Glomerular endothelial cell (primary cell): Measurements from ENCODE around the gene NFXL1. TPM values are rescaled to one million over a fixed set of nuclear protein-coding genes. Genes with fewer than 3 reads are reported as not detected.
A peak's percentile ranks its signal among the peaks of the same experiment; 100 is the strongest.
"Not testable (repeated sequence)": the region's sequence is repeated elsewhere in the genome, so short reads cannot be mapped to it uniquely, and the experiment has no call there.

ENCODE experiments used
- DNase-seq: peaks from one replicate; pipeline ENCODE4 v3.0.0-alpha.2; 2011; ENCODE audit warnings: low read depth, low spot score; ENCODE audit errors: extremely low read depth
- total RNA-seq: library from RNA; depleted of rRNA; stranded (reverse); fragments of >200 nt; gene quantifications from 2 replicates; pipeline ENCODE4 v1.2.3, GENCODE V29; 2015

NFXL1 gene
- total RNA-seq, result 4.2 and 9.9 TPM in 2 replicates

DNA sequence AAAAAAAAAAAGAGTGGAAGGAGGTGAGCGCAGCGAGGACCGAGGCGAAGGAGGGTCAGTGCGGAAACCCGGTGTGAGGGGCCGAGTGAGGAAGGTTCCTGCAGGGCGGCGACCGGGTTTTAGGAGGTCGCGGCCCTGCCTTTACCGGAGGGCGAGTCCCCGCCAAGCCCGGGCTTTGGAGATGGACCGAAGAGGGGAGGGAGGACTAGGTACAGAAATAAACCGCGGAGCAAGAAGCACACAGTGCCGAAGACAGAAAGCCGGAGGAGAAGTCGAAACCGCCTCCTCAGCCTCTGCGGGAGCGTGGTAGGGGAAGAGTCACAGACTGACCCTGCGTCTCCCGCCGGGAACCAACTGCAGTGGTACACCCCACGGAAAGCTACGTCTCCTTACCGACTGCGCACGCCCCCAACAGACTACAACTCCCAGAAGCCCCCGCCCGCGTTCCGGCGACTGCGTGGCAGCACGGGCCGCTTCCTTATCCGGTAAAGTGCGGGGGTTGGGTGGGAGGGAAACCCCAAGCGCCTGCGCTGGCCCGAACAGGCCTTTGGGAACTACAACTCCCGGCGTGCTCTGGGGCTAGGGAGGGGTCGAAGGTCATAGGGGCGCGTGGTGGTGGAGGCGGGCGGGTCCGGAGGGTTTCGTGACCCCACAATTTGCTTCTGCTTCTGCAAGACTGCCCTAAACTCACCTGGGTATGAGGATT, at the start of gene NFXL1:
TSS of gene NFXL1 (minus strand) at position 364 of the 706 bp plus-strand sequence. CDS start 380 bp downstream, outside the sequence.
- DNase-seq, result peak; percentile 66

DNA sequence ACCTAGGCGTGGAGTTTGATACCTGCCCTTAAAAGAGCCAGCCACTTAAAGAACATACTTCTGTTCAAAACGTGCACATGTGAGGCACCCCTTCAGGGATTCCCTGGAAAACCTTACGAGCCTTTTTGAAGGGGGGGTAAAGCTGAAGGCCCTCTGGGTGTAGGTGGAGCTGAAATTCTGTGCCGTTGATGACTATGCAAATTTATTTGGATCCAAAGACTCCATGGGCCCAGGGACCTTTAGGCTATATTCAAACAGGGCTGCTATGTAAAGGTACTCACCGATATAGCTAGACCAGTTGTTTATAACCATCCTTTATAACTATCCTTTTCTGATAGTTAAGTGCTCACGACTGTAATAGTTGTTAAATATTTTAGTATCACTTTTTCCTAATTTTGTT, 40.3 kb upstream of the NFXL1 start:
- DNase-seq, result no peak

DNA sequence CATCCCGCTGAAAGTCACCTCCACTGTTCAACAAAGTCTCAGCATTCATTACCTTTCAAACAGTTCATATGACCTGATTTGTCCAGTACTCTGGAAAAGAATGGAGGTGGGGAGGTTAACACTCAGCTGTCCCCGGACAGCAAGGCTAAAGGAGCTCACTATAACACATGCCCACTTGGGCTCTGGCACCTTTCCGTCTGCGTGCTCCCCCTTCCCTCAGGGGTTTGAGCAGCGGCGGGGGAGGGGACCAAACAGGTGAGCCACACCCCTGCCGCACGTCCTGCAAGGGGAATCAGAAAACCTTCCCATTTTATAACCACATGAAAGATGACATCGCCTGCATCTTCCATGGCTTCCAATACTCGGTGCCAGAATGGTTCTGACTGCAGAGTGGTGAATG, 39.9 kb upstream of the NFXL1 start:
- DNase-seq, result no peak

DNA sequence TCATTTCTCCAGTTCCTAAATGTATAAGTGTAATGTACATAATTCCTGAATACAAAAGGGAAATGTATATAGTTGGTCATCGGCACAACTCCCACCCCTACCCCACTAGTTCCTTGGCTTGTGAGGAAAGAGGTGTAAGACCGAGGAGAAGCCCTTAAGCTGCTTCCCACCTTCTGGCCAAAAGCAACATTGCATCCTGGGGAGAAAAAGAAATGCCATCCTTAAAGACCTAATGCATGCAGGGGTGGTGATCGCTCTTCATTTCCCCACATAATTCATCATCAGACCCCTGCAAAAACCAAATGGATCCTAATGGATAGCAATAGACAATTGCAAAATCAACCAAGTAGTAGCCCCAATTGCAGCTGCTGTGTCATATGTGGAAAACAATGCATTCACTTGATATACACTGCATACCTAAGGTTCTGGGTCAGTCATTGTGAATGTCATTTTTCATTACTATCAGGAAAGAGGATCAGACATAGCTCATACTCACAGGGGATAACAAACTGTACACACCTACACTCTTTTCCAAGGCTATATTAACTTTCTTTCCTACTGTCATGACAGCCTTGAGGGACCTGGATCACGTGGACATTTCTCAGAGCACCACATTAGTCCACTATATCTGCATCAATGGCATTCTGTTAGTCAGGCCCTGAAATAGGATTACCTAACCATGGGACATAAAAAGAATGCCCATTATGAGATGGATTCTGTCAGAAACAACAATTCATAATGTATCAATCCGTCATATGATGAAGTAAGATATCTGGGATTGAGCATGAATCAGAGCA, 31.7 kb upstream of the NFXL1 start:
- DNase-seq, result no peak

DNA sequence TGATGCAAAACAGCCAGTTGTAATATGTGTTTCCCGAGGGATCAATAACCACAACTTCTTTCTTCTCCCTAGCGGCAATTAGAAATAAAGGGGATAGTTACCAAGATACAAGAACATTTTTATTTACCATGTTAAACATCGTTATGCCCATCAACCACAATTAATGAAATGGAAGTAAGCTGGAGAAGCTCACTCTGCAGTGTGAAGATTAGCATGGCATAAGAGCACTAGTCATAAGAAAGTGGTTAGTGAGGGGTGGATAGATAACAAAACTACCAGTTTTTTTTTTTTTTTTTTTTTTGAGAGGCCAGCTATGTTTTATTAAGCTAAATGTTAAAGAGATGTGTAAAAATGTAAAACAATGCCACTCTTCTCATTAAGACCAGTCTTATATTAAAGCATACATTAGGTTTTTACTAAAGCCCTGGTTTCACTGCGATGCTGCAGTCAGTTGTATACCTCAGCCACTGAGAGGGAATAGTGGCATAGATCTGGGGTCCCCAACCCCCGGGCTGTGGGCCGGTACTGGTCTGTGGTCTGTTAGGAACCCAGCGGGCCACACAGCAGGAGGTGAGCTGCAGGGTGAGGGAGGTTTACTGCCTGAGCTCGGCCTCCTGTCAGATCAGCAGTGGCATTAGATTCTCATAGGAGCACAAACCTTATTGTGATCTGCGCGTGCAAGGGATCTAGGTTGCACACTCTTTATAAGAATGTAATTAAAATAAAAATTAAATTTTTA, 27.9 kb upstream of the NFXL1 start:
- no peak for DNase-seq

DNA sequence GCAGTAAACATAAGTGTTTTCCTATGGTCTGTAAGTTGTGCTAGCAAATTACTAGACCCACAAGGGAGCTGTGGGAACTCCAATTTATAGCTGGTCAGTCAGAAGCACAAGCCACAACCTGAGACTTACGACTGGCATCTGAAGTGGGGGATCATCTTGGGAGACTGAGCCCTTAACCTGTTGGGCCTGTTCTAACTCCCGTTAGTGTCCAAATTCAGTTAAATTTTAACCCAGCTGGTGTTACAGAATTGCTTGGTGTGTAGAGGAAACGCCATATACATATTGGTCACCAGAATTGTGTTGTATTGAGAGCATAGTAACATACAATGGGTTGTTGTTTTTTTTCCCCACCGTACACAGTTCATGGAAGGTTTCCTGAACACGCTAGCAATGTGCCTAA, 25.1 kb upstream of the NFXL1 start:
- no peak for DNase-seq

DNA sequence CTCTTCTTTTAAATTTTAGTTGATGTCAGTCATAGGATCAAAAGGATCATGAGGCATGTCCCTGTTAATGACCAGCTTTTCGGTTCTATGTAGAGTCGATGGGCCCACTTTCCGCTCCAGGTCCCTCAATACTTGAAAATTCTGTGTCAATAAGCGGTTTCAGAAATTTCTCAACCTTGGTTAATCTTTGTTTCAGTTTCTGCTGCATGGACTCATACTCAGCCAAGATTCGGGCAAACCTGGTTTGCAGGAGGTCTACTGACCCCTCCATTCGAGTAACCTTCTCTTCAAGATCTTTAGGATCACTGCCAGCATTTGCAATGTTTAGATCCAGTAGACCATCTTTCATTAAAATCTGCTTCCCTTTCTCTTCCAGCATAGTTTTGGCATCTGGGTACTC, 22.0 kb upstream of the NFXL1 start:
- no peak for DNase-seq

DNA sequence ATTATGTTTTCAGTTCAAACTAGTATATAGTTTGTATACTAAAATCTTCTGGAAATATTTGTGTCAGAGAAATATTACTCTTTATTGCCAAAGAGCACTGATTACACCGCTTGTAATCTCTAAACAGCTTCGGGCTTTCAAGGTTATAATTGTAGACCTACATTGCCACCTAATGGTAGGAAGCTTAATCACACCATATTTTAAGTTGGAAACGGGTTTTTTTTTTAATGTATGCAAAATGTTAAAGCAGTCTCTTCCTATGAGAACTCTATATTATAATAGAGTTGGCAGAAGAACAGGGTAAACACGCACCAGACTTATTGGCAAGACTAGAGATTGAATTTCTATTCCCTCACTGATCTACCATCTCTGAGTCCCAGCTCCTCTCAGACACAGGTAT, 19.5 kb upstream of the NFXL1 start:
- no peak for DNase-seq

DNA sequence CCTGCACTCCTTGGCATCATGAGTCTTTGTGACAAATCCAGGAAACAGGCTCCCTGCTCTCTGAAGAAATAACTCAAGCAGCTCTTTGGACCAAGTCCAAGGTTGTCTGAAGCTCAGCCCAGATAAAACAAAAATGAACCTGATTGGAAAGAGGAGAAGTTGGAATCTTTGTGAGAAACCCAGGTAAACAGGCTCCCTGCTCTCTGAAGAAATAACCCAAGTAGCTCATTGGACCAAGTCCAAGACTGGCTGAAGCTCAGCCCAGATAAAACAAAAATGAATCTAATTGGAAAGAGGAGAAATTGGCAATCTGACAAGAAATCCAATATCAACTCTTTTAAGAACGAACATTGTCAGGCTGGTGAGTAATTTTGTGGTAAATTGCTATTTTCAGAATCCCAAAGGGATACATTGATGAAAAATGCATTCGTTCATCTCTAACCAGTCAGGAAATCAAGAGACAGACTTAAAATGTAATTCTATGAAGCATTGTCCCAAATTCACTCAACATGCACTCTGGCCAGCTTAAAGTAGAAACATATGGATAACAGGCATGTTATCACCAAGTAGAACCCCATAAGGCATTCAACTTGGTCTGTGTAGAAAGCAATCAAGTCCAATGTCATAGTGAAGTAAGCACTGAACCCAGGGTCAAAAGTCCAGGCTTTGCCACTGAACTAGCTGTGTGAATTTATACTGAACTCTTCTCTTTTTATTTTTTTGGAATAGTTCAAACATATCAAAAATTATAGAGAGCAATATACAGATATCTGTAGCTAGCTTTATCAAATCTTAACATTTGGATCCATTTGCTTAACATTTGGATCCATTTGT, 16.8 kb upstream of the NFXL1 start:
- DNase-seq, result no peak

DNA sequence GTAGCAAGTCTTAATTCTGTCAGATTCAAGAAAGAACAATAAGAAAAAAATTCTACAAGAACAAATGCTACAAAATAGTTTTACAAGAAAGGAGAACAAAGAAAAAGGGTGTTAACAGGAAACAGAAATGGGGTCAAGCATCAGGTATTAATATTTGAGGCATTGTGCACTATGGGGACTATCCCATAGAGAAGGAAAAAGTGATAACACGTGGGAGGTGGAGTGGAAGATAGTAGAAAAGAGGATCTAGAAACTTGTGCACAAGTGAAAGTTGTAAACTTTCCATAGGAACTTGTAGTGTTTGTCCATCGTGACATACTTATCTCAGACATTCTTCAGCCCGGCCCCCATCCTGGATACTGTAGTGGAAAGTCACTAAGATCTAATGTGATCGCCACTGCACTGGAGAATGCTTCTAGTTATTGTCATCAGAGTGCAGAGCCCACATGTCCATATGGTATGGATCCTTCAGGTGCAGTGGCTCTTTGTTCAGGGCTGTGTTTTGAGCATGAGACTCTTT, 15.4 kb upstream of the NFXL1 start:
- no peak for DNase-seq

DNA sequence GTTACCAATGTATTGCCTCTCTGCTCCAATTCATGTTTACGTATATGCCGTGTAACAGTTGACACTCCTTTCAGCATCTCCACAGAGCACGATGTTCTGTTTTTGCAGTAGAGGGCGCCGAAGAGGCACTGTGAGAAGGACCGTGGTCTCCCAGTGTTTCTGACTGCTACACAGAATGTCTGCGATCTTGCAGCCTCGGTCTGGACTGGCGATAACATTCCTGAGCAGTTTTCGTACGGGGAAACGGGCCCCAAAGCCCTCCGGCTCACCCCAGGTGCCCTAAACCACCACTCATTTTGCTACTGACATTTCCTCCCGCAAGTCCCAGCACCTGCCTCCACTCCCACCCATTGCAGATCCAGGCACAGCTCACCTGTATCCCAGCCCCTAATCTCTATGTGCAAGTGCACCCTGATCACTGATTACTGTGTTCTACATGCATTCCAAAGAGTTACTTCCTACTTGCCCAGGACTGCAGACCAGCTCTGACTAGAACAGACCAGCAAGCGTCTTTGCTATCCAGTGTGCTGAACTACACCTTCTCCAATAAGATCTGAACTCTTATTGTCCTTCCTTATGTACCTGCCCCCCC, 12.4 kb upstream of the NFXL1 start:
- DNase-seq, result no peak

DNA sequence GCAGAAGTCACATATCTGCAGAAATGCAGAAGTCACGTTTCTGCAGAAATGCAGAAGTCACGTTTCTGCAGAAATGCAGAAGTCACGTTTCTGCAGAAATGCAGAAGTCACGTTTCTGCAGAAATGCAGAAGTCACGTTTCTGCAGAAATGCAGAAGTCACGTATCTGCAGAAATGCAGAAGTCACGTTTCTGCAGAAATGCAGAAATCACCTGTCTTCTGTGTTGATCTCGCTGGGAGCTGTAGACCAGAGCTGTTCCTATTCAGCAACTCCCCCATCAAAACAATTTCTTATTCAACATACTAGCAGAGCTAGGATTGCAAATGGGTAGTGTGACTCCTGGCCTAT, 8.9 kb upstream of the NFXL1 start:
- not testable (repeated sequence) for DNase-seq

DNA sequence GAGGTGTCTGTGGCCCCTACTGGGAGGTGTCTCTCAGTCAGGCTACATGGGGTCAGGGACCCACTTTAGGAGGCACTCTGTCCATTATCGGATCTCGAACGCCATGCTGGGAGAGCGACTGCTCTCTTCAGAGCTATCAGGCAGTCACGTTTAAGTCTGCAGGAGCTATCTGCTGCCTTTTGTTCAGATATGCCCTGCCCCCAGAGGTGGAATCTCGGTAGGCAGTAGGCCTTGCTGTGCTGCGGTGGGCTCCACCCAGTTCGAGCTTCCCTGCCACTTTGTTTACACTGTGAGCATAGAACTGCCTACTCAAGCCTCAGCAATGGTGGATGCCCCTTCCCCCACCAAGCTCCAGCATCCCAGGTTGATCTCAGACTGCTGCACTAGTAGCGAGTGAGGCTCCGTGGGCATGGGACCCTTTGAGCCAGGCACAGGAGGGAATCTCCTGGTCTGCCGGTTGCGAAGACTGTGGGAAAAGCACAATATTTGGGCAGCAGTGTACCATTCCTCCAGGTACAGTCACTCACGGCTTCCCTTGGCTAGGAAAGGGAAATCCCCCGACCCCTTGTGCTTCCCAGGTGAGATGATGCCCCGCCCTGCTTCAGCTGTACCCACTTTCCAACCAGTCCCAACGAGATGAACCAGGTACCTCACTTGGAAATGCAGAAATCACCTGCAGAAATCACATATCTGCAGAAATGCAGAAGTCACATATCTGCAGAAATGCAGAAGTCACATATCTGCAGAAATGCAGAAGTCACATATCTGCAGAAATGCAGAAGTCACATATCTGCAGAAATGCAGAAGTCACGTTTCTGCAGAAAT, 8.3 kb upstream of the NFXL1 start:
- DNase-seq, result not testable (repeated sequence)

DNA sequence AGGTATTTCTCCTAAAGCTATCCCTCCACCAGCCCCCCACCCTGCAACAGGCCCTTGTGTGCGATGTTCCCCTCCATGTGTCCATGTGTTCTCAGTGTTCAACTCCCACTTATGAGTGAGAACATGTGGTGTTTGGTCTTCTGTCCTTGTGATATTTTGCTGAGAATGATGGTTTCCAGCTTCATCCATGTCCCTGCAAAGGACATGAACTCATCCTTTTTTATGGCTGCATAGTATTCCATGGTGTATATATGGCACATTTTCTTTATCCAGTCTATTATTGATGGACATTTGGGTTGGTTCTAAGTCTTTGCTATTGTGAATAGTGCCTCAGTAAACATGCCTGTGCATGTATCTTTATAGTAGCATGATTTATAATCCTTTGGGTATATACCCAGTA, 2.8 kb upstream of the NFXL1 start:
- not testable (repeated sequence) for DNase-seq

DNA sequence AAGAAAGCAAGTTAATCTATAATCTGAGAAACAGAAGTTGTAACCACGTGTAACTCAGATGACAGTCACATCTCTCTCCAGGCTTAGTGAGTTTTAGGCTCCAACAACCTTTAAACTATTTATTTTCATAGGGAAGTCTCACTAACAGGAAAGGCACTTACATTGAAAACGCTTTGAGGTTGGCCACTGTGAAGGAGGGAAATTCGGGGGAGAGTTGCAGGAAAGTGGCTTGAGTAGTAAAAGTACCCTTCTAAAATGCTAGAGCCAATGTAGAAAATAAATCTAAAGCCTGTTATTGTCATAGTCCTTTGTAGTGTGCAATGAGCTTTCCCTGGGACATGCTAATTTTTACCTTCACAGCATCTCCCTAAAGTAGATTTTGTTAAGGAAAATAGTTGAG, 995 bp upstream of the NFXL1 start:
- DNase-seq, result no peak

DNA sequence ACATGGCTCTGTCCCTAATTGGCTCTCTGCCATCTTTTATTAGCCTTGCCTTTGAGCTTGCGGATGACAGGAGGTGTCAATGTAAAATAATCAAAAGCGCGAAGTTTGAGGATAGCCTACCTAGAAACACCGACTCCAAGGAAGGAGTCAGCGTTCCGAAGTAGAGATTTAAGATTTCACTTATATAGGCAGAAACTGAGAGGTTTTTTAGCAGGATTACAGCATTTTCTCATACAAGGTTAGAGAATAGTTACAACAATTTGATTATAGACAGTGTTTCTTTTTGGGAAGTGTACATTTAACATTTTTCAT, 499 bp upstream of the NFXL1 start:
- no peak for DNase-seq

DNA sequence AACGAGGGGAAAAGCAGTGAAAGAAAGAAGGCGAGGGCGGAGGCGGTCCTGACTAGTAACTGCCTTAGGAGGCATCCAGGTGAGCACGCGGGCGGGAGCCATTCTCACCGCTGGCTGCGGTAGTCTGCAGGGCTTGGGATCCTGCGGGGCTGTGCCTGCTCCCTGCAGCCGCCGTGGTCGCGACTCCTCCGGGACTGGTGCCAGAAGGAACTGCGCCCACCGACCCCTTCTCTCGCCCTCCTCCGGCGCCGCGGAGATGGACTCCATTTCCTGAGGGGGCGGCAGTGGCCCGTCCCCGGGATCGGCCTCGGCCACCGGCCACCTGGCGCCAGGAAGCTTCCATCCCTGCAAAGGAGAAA, 543 bp downstream of the NFXL1 start:
- no peak for DNase-seq

DNA sequence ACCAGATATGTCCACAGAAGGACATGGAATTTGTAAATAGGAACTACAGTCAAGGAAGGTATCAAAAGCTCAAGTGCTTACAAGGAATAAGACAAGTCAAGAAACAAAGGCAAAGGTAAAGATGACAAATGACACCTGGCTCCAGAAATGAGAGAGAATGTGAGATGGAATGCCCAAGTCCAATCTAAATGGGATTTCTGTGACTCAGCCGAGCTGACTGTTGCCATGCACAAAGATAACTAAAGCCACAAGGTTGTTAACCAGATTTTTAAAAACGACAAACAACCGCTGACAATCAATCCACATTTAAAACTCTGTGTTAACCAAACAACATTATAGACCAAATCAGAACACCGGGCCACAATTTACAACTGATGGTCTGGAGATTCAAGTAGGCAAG, 1.1 kb downstream of the NFXL1 start:
- no peak for DNase-seq

DNA sequence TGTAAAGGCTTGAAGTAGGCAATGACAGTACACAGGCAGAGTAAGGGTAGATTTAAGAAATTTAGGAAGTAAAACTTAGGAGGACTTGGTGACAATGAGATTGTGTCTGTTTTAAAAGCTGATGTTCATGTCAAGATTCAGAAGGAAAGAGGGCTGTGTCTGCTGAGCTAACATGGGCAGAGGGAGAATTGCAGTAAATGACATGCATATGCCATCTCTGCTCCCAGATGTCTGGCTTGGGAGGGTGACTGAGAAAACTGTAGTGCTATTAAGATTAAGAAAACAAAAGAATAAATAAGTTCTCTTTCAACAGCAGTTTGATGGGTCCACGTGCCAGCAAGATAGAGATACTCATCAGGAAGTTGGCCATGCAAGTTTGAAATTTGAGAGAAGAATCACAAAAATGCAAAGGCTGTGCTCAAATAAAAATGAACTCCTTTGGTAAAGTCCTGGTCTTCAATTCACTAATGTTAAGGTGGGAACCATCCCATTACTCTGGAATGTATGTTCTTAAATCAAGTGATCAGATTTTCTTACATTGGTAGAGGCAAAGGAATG, 7.2 kb downstream of the NFXL1 start:
- no peak for DNase-seq
